IMR-90 (cell line): ENCODE data around the gene OR5M11. TPM values are rescaled to one million over a fixed set of nuclear protein-coding genes. Genes with fewer than 3 reads are reported as not detected.

ENCODE experiments used
- ATAC-seq: fragments of 200-7000 bp; cut with Tn5 transposase; 2 replicates; pipeline ENCODE4 v1.9.1; 2020; ENCODE audit warnings: low read depth, mild to moderate bottlenecking, moderate library complexity
- Bru-seq: library from RNA; stranded (reverse); fragments of 400-500 nt; gene quantifications from one replicate; lab custom pipeline; 2021; lab: Mats Ljungman, UMichigan
- BruChase-seq, 2 experiments: library from RNA; stranded (reverse); fragments of 400-500 nt; gene quantifications; one replicate each; lab custom pipeline; 2021; lab: Mats Ljungman, UMichigan
- BruUV-seq: library from RNA; stranded (reverse); fragments of 400-500 nt; replicated peaks from 2 replicates; lab custom pipeline; 2021; lab: Mats Ljungman, UMichigan
- CTCF ChIA-PET: fragments of 300-600 bp; formaldehyde crosslinking; extraction: SDS; loops from one replicate; lab custom pipeline; 2021; ENCODE audit warnings: antibody characterized with exemption; lab: Yijun Ruan, JAX
- POLR2A ChIA-PET: fragments of 300-600 bp; sonication (Branson Sonifier 250); formaldehyde crosslinking; loops from one replicate; lab custom pipeline; 2022; ENCODE audit warnings: antibody characterized with exemption; ENCODE audit not compliant: unreplicated experiment; lab: Charles Lee
- DNase-seq: peaks from one replicate; pipeline ENCODE4 v3.0.0; 2013
- H2AFZ ChIP-seq: replicated peaks from 2 replicates; pipeline ENCODE3; 2013; ENCODE audit warnings: low read length, mild to moderate bottlenecking; ENCODE audit not compliant: poor library complexity
- H2AK5ac ChIP-seq: 2 replicates; pipeline ENCODE4 v1.6.1; 2013; ENCODE audit warnings: low read depth, low read length, inconsistent platforms
- H2AK9ac ChIP-seq: replicated peaks from 2 replicates; pipeline ENCODE3; 2013; ENCODE audit warnings: mild to moderate bottlenecking, low read depth, low read length, moderate library complexity; ENCODE audit not compliant: poor library complexity
- H2BK120ac ChIP-seq: 2 replicates; pipeline ENCODE4 v1.6.1; 2013; ENCODE audit warnings: low read depth, low read length, inconsistent platforms
- H2BK15ac ChIP-seq: 3 replicates; pipeline ENCODE4 v1.6.1; 2013; ENCODE audit warnings: low read depth, low read length, inconsistent platforms
- H2BK20ac ChIP-seq: 2 replicates; pipeline ENCODE4 v1.6.1; 2013; ENCODE audit warnings: low read depth, mild to moderate bottlenecking, inconsistent platforms, low read length, moderate library complexity
- H2BK5ac ChIP-seq: 2 replicates; pipeline ENCODE4 v1.6.1; 2013; ENCODE audit warnings: mild to moderate bottlenecking, low read depth, low read length, inconsistent platforms; ENCODE audit not compliant: poor library complexity, severe bottlenecking
- H3K14ac ChIP-seq: replicated peaks from 2 replicates; pipeline ENCODE4 v1.6.1; 2013; ENCODE audit warnings: low read depth, low read length, inconsistent platforms
- H3K18ac ChIP-seq: 2 replicates; pipeline ENCODE4 v1.6.1; 2013; ENCODE audit warnings: low read depth, low read length, control low read depth
- H3K23ac ChIP-seq: 2 replicates; pipeline ENCODE4 v1.6.1; 2013; ENCODE audit warnings: low read depth, low read length, inconsistent platforms
- H3K27ac ChIP-seq: 2 replicates; pipeline ENCODE4 v1.5.1; 2013; ENCODE audit warnings: mild to moderate bottlenecking, control low read depth, low read length; ENCODE audit not compliant: insufficient read depth
- H3K27me3 ChIP-seq: 2 replicates; pipeline ENCODE4 v1.6.1; 2013; ENCODE audit warnings: low read length; ENCODE audit not compliant: control insufficient read depth, insufficient read depth
- H3K36me3 ChIP-seq: 2 replicates; pipeline ENCODE4 v1.6.1; 2013; ENCODE audit warnings: low read length, mixed read lengths; ENCODE audit not compliant: control insufficient read depth, insufficient read depth
- H3K4ac ChIP-seq: 2 replicates; pipeline ENCODE4 v1.6.1; 2013; ENCODE audit warnings: low read depth, low read length, inconsistent platforms
- H3K4me1 ChIP-seq: 2 replicates; pipeline ENCODE4 v1.6.1; 2013; ENCODE audit warnings: low read length, mixed read lengths; ENCODE audit not compliant: control insufficient read depth, insufficient read depth
- H3K4me2 ChIP-seq: 2 replicates; pipeline ENCODE4 v1.6.1; 2013; ENCODE audit warnings: low read depth, mild to moderate bottlenecking, control low read depth, low read length, moderate library complexity
- H3K4me3 ChIP-seq: 2 replicates; pipeline ENCODE4 v1.5.1; 2013; ENCODE audit warnings: low read depth, mild to moderate bottlenecking, control low read depth, low read length, moderate library complexity; ENCODE audit not compliant: insufficient read depth
- H3K56ac ChIP-seq: 2 replicates; pipeline ENCODE4 v1.6.1; 2013; ENCODE audit warnings: low read length, inconsistent platforms; ENCODE audit not compliant: insufficient read depth; ENCODE audit errors: extremely low read depth
- H3K79me1 ChIP-seq, 2 experiments: 2 replicates each; pipeline ENCODE4 v1.6.1; 2013; ENCODE audit warnings: low read length in 2 of 2, inconsistent platforms in 1 of 2, low read depth in 1 of 2
- H3K9ac ChIP-seq: 2 replicates; pipeline ENCODE4 v1.6.1; 2013; ENCODE audit warnings: low read depth, low read length, control low read depth
- H3K9me1 ChIP-seq: 2 replicates; pipeline ENCODE4 v1.6.1; 2013; ENCODE audit warnings: low read length, inconsistent platforms; ENCODE audit not compliant: insufficient read depth
- H3K9me3 ChIP-seq: 2 replicates; pipeline ENCODE4 v1.6.1; 2013; ENCODE audit warnings: low read length; ENCODE audit not compliant: control insufficient read depth, insufficient read depth
- H4K20me1 ChIP-seq: 2 replicates; pipeline ENCODE4 v1.6.1; 2013; ENCODE audit warnings: low read length, inconsistent platforms; ENCODE audit not compliant: insufficient read depth
- H4K5ac ChIP-seq: 2 replicates; pipeline ENCODE4 v1.6.1; 2013; ENCODE audit warnings: mild to moderate bottlenecking, low read depth, low read length, control low read depth
- H4K8ac ChIP-seq, 2 experiments: 2 replicates each; pipeline ENCODE4 v1.6.1; 2013; ENCODE audit warnings: low read depth in 2 of 2, low read length in 2 of 2, control low read depth in 1 of 2, inconsistent platforms in 1 of 2
- H4K91ac ChIP-seq: 2 replicates; pipeline ENCODE4 v1.6.1; 2013; ENCODE audit warnings: low read depth, low read length, inconsistent platforms; ENCODE audit not compliant: insufficient read depth
- BHLHE40 ChIP-seq: fragments of 150-350 bp; IDR thresholded peaks from 2 replicates; pipeline ENCODE4 v1.6.1; 2016; ENCODE audit warnings: mild to moderate bottlenecking, low read depth, low read length
- CEBPB ChIP-seq: IDR thresholded peaks from 2 replicates; pipeline ENCODE4 v1.6.1; 2012; ENCODE audit warnings: low read depth, low read length, improper control_type of control experiment
- CHD1 ChIP-seq: IDR thresholded peaks from 2 replicates; pipeline ENCODE4 v1.6.1; 2012; ENCODE audit warnings: low read depth, low read length, improper control_type of control experiment
- FOS ChIP-seq: fragments of 150-350 bp; IDR thresholded peaks from 2 replicates; pipeline ENCODE4 v1.6.1; 2016; ENCODE audit warnings: low read depth, low read length
- MAFK ChIP-seq: IDR thresholded peaks from 2 replicates; pipeline ENCODE4 v1.6.1; 2012; ENCODE audit warnings: low read depth, low read length, improper control_type of control experiment
- MAZ ChIP-seq: IDR thresholded peaks from 2 replicates; pipeline ENCODE4 v1.6.1; 2012; ENCODE audit warnings: low read depth, mild to moderate bottlenecking, low read length, improper control_type of control experiment, moderate library complexity, borderline replicate concordance
- MXI1 ChIP-seq: IDR thresholded peaks from 2 replicates; pipeline ENCODE4 v1.6.1; 2012; ENCODE audit warnings: low read depth, mild to moderate bottlenecking, low read length, moderate library complexity, borderline replicate concordance
- NFE2L2 ChIP-seq: fragments of 150-350 bp; IDR thresholded peaks from 2 replicates; pipeline ENCODE4 v1.6.1; 2016; ENCODE audit warnings: low read depth, mild to moderate bottlenecking, low read length
- POLR2A ChIP-seq: IDR thresholded peaks from 2 replicates; pipeline ENCODE4 v1.6.1; 2012; ENCODE audit warnings: mild to moderate bottlenecking, low read depth, low read length
- RAD21 ChIP-seq: IDR thresholded peaks from 2 replicates; pipeline ENCODE4 v1.6.1; 2012; ENCODE audit warnings: low read length, improper control_type of control experiment
- RCOR1 ChIP-seq: IDR thresholded peaks from 2 replicates; pipeline ENCODE4 v1.6.1; 2012; ENCODE audit warnings: mild to moderate bottlenecking, low read length, improper control_type of control experiment; ENCODE audit not compliant: insufficient replicate concordance
- RFX5 ChIP-seq: IDR thresholded peaks from 2 replicates; pipeline ENCODE4 v1.8.0; 2012; ENCODE audit warnings: low read depth, mild to moderate bottlenecking, low read length, moderate library complexity
- WGBS, 2 experiments: methylation state at CpG; one replicate each; pipeline versions ENCODE4 v1.1.5 to v1.1.7; 2013; ENCODE audit warnings: missing lambda C conversion rate in 2 of 2; ENCODE audit not compliant: insufficient read length in 1 of 2; ENCODE audit errors: extremely low coverage in 2 of 2; 5-methylcytosine and 5-hydroxymethylcytosine counted together
- dilution Hi-C: fragments of 300-500 bp; cut with HindIII; formaldehyde crosslinking; loops from one replicate; pipeline ENCODE4 v1.14.3; 2018; ENCODE audit warnings: low sequenced_read_pairs; ENCODE audit not compliant: unreplicated experiment
- in situ Hi-C: fragments of 300-500 bp; cut with MboI; formaldehyde crosslinking; loops from 3 replicates; pipeline ENCODE4 v1.14.3; 2019; ENCODE audit warnings: low sequenced_read_pairs, inconsistent platforms, mixed read lengths
- intact Hi-C: fragments of 100-400 bp; cut with micrococcal nuclease; formaldehyde crosslinking; loops from 2 replicates; pipeline ENCODE4 v1.10.0; 2022
- long read RNA-seq: library from polyadenylated mRNA; unstranded; transcript quantifications from one replicate; pipeline ENCODE4 v2.0.0, GENCODE V29; 2021; ENCODE audit not compliant: unreplicated experiment
- polyA plus RNA-seq, 3 experiments: library from polyadenylated mRNA; depleted of rRNA; stranded (reverse); fragments of >200 nt; gene quantifications; 2 replicates each; pipeline ENCODE4 v1.2.3, GENCODE V29; 2012; ENCODE audit warnings: low replicate concordance in 1 of 3
- total RNA-seq: library from RNA; depleted of rRNA; stranded (reverse); fragments of >200 nt; gene quantifications from 2 replicates; pipeline ENCODE4 v1.2.3, GENCODE V29; 2012; rRNA removed
- TF ChIP-seq, protein P1 (sequence below): conservative IDR thresholded peaks from 2 replicates; pipeline ENCODE4 v1.5.1; 2012; ENCODE audit warnings: mild to moderate bottlenecking, low read depth, low read length, improper control_type of control experiment
- TF ChIP-seq, protein P2 (sequence below): fragments of 150-350 bp; IDR thresholded peaks from 2 replicates; pipeline ENCODE4 v1.6.1; 2017; ENCODE audit warnings: mild to moderate bottlenecking, antibody characterized with exemption, low read length, low read depth

Gene OR5M11
- not detected in 2 replicates for total RNA-seq
- not detected in 2 replicates for polyA plus RNA-seq (2012; rRNA removed)
- polyA plus RNA-seq (2012; cell fraction: cytosol; rRNA removed): not detected in 2 replicates
- not detected in 2 replicates for polyA plus RNA-seq (2012; cell fraction: nucleus; rRNA removed; ENCODE audit: low replicate concordance)
- not detected for Bru-seq, nascent RNA
- BruChase-seq, experiment 1, labeled RNA remaining after a 6-hour chase: not detected
- not detected for BruChase-seq, experiment 2, labeled RNA remaining after a 2-hour chase
- long read RNA-seq: 0 reads

DNA sequence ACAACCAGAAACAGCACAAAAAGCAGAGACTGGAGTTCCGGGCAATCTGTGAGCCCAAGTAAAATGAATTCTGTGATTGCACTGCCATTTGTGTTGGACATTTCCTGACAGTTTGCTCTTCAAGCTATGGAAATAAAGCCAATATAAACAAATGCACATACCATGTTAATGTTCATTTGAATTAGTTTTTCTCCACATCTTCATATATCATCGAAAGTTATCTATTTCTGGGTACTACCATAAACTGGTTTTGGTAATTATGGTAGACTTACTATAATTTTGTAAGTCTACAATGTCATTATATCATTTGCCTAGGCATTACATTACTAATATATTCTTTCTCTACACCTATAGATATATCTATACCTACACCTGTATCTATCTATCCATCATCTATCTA lies at the start of gene OR5M11:
TSS of gene OR5M11 (minus strand) at position 101 of the 400 bp plus-strand sequence. CDS start at position 101, 0 bp downstream.
- POLR2A ChIA-PET: no interaction called here
- Histone ChIP-seq H2AK5ac (no peak within 1 kb of the TSS), H4K91ac (no peak within 1 kb of the TSS), H4K5ac (no peak within 1 kb of the TSS), H3K27ac (no peak within 1 kb of the TSS), H3K18ac (no peak within 1 kb of the TSS), H4K8ac (no peak within 1 kb of the TSS), H3K4me2 (no peak within 1 kb of the TSS), H2AK9ac (no peak within 1 kb of the TSS), H3K27me3 (no peaks in the 10 kb centered on the region), H3K14ac (no peak within 1 kb of the TSS), H3K56ac (no peak within 1 kb of the TSS), H3K23ac (no peak within 1 kb of the TSS), H3K4me3 (no peak within 1 kb of the TSS), H3K4ac (no peak within 1 kb of the TSS), H3K9me3 (peaks cover 8% of the 10 kb centered on the region), H3K9ac (no peak within 1 kb of the TSS), H3K36me3 (no peaks in the 10 kb centered on the region), H2BK120ac (no peak within 1 kb of the TSS), H4K20me1 (no peaks in the 10 kb centered on the region), H3K79me1 (no peaks in the 10 kb centered on the region), H2AFZ (no peak within 1 kb of the TSS), H2BK5ac (no peak within 1 kb of the TSS), H2BK15ac (no peak within 1 kb of the TSS), H3K9me1 (no peaks in the 10 kb centered on the region), H2BK20ac (no peak within 1 kb of the TSS), H3K4me1 (no peaks in the 10 kb centered on the region)
- in situ Hi-C loops: no loop called here
- BruUV-seq: no TSS peak
- intact Hi-C loops: no loop called here
- dilution Hi-C loops: no loop called here
- no peak for DNase-seq
- no peak for ATAC-seq
- no CpG with 5 or more reads among the region's 2 CpGs for WGBS, 2 experiments
- TF ChIP-seq MAZ (no peak), NFE2L2 (no peak), FOS (no peak), CHD1 (no peak), BHLHE40 (no peak), CEBPB (no peak), RCOR1 (no peak), RFX5 (no peak), POLR2A (no peak), RAD21 (no peak), MXI1 (no peak), MAFK (no peak)
- TF ChIP-seq, protein P1, sequence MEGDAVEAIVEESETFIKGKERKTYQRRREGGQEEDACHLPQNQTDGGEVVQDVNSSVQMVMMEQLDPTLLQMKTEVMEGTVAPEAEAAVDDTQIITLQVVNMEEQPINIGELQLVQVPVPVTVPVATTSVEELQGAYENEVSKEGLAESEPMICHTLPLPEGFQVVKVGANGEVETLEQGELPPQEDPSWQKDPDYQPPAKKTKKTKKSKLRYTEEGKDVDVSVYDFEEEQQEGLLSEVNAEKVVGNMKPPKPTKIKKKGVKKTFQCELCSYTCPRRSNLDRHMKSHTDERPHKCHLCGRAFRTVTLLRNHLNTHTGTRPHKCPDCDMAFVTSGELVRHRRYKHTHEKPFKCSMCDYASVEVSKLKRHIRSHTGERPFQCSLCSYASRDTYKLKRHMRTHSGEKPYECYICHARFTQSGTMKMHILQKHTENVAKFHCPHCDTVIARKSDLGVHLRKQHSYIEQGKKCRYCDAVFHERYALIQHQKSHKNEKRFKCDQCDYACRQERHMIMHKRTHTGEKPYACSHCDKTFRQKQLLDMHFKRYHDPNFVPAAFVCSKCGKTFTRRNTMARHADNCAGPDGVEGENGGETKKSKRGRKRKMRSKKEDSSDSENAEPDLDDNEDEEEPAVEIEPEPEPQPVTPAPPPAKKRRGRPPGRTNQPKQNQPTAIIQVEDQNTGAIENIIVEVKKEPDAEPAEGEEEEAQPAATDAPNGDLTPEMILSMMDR: no peak
- TF ChIP-seq, protein P2, sequence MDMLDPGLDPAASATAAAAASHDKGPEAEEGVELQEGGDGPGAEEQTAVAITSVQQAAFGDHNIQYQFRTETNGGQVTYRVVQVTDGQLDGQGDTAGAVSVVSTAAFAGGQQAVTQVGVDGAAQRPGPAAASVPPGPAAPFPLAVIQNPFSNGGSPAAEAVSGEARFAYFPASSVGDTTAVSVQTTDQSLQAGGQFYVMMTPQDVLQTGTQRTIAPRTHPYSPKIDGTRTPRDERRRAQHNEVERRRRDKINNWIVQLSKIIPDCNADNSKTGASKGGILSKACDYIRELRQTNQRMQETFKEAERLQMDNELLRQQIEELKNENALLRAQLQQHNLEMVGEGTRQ: no peak
- CTCF ChIA-PET: no interaction called here
